Spleen (tissue), 11 donors: ENCODE measurements around the gene TBC1D9B. TPM values are rescaled to one million over a fixed set of nuclear protein-coding genes. Genes with fewer than 3 reads are reported as not detected.

ENCODE experiments used
- DNase-seq: peaks from one replicate; pipeline ENCODE4 v3.0.0-alpha.2; 2020
- H3K27ac ChIP-seq, 8 donors: fragments of 200-600 bp; sonication (generic) in 7 of 8; 1 replicate in 4 of 8; 2 replicates in 4 of 8; pipeline versions ENCODE4 v1.5.0 to v1.8.0; 2016 to 2021; ENCODE audit warnings: inconsistent platforms in 4 of 8, mild to moderate bottlenecking in 4 of 8, moderate library complexity in 1 of 8
- H3K27me3 ChIP-seq, 7 donors: fragments of 200-600 bp; sonication (generic) in 6 of 7; replicated peaks in 1 of 7; 1 replicate in 4 of 7; 2 replicates in 3 of 7; pipeline versions ENCODE4 v1.5.0 to v1.8.0; 2016 to 2021; ENCODE audit warnings: inconsistent platforms in 3 of 7, mild to moderate bottlenecking in 1 of 7
- H3K36me3 ChIP-seq, 6 donors: fragments of 200-600 bp; sonication (generic) in 5 of 6; 1 replicate in 4 of 6; 2 replicates in 2 of 6; pipeline versions ENCODE4 v1.5.0 to v1.8.0; 2016 to 2021; ENCODE audit warnings: inconsistent platforms in 2 of 6
- H3K4me1 ChIP-seq, 6 donors: fragments of 200-600 bp; sonication (generic) in 5 of 6; 1 replicate in 3 of 6; 2 replicates in 3 of 6; pipeline versions ENCODE4 v1.5.0 to v1.8.0; 2016 to 2021; ENCODE audit warnings: inconsistent platforms in 3 of 6
- H3K4me3 ChIP-seq, 8 donors: fragments of 200-600 bp; sonication (generic) in 7 of 8; 1 replicate in 4 of 8; 2 replicates in 4 of 8; pipeline versions ENCODE4 v1.5.0 to v1.8.0; 2016 to 2021; ENCODE audit warnings: inconsistent platforms in 4 of 8, mild to moderate bottlenecking in 4 of 8, moderate library complexity in 2 of 8
- H3K9me3 ChIP-seq, 8 donors: fragments of 200-600 bp; sonication (generic) in 7 of 8; 1 replicate in 4 of 8; 2 replicates in 4 of 8; pipeline versions ENCODE4 v1.5.0 to v1.8.0; 2016 to 2021; ENCODE audit warnings: inconsistent platforms in 4 of 8
- POLR2A ChIP-seq, 3 donors: fragments of 450-650 bp; IDR thresholded peaks; one replicate each; pipeline ENCODE4 v1.5.1; 2017; ENCODE audit warnings: antibody characterized with exemption in 3 of 3, mild to moderate bottlenecking in 1 of 3
- POLR2AphosphoS5 ChIP-seq, 3 donors: sonication (generic); formaldehyde crosslinking; IDR thresholded peaks; one replicate each; pipeline ENCODE4 v1.5.1; 2017; ENCODE audit warnings: antibody characterized with exemption in 3 of 3
- WGBS, 5 donors: extraction: QIAGEN DNeasy Blood & Tissue Kit in 3 of 5; methylation state at CpG; one replicate each; pipeline versions ENCODE4 v1.1.5 to v1.1.7; 2013 to 2018; 5-methylcytosine and 5-hydroxymethylcytosine counted together
- intact Hi-C: fragments of 100-400 bp; cut with DNase I; formaldehyde crosslinking; loops from one replicate; pipeline ENCODE4 v1.15.0; 2023; ENCODE audit warnings: low total_unique reads
- polyA plus RNA-seq, 3 donors: library from polyadenylated mRNA; stranded (reverse); fragments of 200-250 nt; gene quantifications; one replicate each; pipeline ENCODE4 v1.2.1, GENCODE V29; 2013
- total RNA-seq, 7 donors: library from RNA; depleted of rRNA in 3 of 7; stranded (reverse); fragments of >200 nt in 3 of 7; fragmentation: NEBNext Ultra II Directional in 4 of 7; extraction: Animal tissue kit (Norgen Biotek cat#: 25700) in 4 of 7; gene quantifications; one replicate each; pipeline versions ENCODE4 v1.1.0 to v1.2.1, GENCODE V29; 2016 to 2021
- TF ChIP-seq, protein P1 (sequence below), 11 experiments: fragments of 200-600 bp in 7 of 11; fragments of 450-650 bp in 4 of 11; sonication (generic) in 4 of 11; IDR thresholded peaks in 8 of 11; conservative IDR thresholded peaks in 3 of 11; 1 replicate in 7 of 11; 2 replicates in 4 of 11; pipeline versions ENCODE4 v1.4.0 to v1.8.0; 2016 to 2021; ENCODE audit warnings: antibody characterized with exemption in 11 of 11, inconsistent platforms in 4 of 11, mild to moderate bottlenecking in 1 of 11
- donor health status: healthy with polysubstance abuse.
- donor health status: DM: no; HTN: no; CAD: no; lungs with moderate emphysema.
- donor health status: DM: no; HTN: no; CAD: no.
- donor health status: Bipolar disorder and iron deficiency.
- donor health status: healthy.
- donor health status: DM: no; HTN: no; CAD: no.
- donor health status: DM: yes; HTN: yes; CAD: no.

The TBC1D9B gene
- total and polyA plus RNA-seq, 10 donors, result 29.5 to 140 (median 109) TPM

DNA sequence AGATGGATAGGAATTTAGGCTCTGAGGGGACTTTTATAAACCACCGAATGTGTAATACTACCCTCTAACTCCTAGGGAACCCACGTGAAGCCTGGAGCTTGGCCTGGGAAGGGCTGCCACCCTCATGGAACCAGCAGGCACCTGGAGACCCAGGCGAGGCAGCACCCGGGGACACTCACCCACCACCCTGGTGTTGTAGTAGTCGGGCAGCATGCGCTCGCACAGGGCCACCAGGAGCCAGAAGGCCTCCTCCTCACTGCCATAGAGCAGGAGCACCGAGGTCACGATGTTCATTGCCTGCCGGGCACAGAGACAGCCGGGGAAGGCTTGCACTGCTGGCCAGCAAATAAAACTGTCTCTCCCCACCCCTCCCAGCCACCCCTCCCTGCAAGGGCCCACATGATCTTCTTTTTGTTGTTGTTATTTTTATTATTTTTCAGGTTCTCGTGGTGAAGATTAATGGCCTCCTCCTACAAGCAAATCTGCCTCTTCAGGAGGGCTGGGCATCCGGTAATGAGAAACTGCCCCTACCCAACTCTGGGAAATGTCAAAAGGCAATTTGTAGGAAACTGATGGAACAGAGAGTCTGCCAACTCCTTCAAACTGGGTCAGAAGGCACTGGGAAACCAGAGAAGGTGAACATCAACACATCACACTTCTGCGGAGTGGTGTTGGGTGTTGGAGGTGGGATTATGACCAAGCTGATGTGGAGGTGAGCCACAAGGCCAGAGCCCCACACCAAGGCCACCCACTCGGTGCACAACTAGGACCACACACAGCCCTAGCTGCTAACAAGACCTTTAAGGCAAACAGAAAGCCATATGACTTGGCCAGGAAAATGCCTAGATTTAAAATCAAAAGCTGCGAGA is 31.7 kb downstream of the TBC1D9B start:
- Histone ChIP-seq H3K36me3 (peaks cover 2 to 98% (median 75%) of the 10 kb centered on the region in 6 donors), H3K4me1 (no peaks in the 10 kb centered on the region), H3K27me3 (no peaks in the 10 kb centered on the region), H3K4me3 (no peak overlapping the region), H3K27ac (no peak overlapping the region), H3K9me3 (no peaks in the 10 kb centered on the region)
- WGBS, 5 donors, result 91 to 96% (median 94%) methylated on average over 13 to 16 of the region's 16 CpGs
- no peak for TF ChIP-seq POLR2A (IDR thresholded peaks at IDR 0.05)
- TF ChIP-seq, protein P1, sequence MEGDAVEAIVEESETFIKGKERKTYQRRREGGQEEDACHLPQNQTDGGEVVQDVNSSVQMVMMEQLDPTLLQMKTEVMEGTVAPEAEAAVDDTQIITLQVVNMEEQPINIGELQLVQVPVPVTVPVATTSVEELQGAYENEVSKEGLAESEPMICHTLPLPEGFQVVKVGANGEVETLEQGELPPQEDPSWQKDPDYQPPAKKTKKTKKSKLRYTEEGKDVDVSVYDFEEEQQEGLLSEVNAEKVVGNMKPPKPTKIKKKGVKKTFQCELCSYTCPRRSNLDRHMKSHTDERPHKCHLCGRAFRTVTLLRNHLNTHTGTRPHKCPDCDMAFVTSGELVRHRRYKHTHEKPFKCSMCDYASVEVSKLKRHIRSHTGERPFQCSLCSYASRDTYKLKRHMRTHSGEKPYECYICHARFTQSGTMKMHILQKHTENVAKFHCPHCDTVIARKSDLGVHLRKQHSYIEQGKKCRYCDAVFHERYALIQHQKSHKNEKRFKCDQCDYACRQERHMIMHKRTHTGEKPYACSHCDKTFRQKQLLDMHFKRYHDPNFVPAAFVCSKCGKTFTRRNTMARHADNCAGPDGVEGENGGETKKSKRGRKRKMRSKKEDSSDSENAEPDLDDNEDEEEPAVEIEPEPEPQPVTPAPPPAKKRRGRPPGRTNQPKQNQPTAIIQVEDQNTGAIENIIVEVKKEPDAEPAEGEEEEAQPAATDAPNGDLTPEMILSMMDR (IDR thresholded peaks at IDR 0.05 in 8 of 11, conservative IDR thresholded peaks at IDR 0.05 in 3 of 11), result no peak
- peak in 1 of 3 donors; percentile 33 for TF ChIP-seq POLR2AphosphoS5 (IDR thresholded peaks at IDR 0.05)
- intact Hi-C loops, result no loop called here
- peak; percentile 12 for DNase-seq

DNA sequence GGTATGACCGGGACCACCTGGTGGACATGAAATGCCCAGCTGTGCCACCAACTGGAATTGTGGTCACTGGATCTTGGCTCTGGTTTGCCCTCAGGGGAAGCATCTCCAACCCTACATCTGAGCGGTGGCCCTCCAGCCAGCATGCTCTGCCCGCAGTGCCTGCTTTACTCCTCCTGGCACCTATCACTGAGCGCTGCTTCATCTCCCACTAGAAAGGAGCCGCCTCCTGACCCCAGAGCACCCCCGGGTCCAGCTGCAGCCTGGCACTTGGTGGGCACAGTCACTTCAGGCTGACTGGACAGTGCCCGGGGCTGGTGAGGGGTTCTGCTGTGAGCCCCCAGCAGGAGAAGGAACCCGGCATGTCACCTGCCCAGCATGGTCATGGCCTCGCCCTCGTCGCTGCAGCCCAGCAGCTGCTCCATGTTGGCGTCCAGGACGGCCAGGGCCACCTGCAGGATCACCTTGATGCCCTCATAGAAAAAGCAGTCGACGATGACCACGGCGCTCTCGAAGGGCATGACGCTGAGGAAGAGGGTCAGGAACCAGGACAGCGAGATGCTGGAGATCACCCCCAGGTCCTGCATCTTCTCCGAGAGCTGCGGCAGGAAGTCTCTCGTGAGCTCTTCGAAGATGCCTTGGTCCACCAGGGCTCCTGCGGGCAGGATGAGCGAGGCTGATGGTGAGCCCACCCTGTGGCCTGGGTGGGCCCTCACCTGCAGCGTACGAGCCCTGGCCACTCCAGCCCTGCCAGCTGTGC is 33.0 kb downstream of the TBC1D9B start:
- Histone ChIP-seq H3K36me3 (peaks cover 2 to 98% (median 82%) of the 10 kb centered on the region in 6 donors), H3K9me3 (no peaks in the 10 kb centered on the region), H3K4me3 (no peak overlapping the region), H3K27me3 (no peaks in the 10 kb centered on the region), H3K4me1 (no peaks in the 10 kb centered on the region), H3K27ac (no peak overlapping the region)
- intact Hi-C loops, result no loop called here
- TF ChIP-seq POLR2A (IDR thresholded peaks at IDR 0.05), result no peak
- TF ChIP-seq, protein P1 (IDR thresholded peaks at IDR 0.05 in 8 of 11, conservative IDR thresholded peaks at IDR 0.05 in 3 of 11), result no peak
- no peak for TF ChIP-seq POLR2AphosphoS5 (IDR thresholded peaks at IDR 0.05)
- DNase-seq, result no peak
- 96 to 99% (median 97%) methylated on average over 22 to 28 of the region's 28 CpGs for WGBS, 5 donors

DNA sequence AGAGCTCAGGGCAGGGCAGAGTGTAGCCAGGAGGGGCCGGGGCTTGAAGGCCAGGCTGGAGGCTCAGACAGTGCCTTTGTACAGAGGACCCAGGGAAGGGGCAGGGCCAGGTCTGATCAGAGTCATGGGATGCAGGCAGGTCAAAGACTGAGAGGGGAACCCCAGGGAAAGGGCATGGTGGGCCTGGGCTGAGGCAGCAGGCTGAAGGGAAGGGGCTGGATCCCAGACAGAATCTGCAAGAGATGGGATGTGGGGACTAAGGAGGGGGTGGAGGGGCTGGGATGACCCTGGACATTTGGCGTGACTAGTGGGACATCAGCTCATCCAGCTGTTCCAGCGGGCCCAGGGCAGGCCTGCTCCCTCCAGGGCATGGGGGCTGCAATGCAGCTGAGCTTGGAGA is 33.6 kb downstream of the TBC1D9B start:
- Histone ChIP-seq H3K27me3 (no peaks in the 10 kb centered on the region), H3K9me3 (no peaks in the 10 kb centered on the region), H3K27ac (no peak overlapping the region), H3K4me3 (no peak overlapping the region), H3K4me1 (no peaks in the 10 kb centered on the region), H3K36me3 (peaks cover 2 to 98% (median 80%) of the 10 kb centered on the region in 6 donors)
- 87 to 100% (median 96%) methylated on average over 3 of the region's 3 CpGs for WGBS, 5 donors
- DNase-seq, result no peak
- intact Hi-C loops, result no loop called here
- no peak for TF ChIP-seq POLR2A (IDR thresholded peaks at IDR 0.05)
- TF ChIP-seq, protein P1 (IDR thresholded peaks at IDR 0.05 in 8 of 11, conservative IDR thresholded peaks at IDR 0.05 in 3 of 11), result no peak
- no peak for TF ChIP-seq POLR2AphosphoS5 (IDR thresholded peaks at IDR 0.05)
